Gastrocnemius medialis (tissue), 4 donors: Measurements from ENCODE around the gene XPR1. TPM values are rescaled to one million over a fixed set of nuclear protein-coding genes. Genes with fewer than 3 reads are reported as not detected.

Source experiments
- ATAC-seq, 2 donors: fragments of 150-250 bp; one replicate each; pipeline ENCODE4 v1.9.1; 2016
- DNase-seq, 2 donors: peaks; one replicate each; pipeline ENCODE4 v3.0.0-alpha.2; 2019
- H3K27ac ChIP-seq, 4 donors: fragments of 200-600 bp; sonication (generic); 1 replicate in 1 of 4; 2 replicates in 3 of 4; pipeline ENCODE4 v1.5.1; 2016 to 2018; ENCODE audit warnings: mild to moderate bottlenecking in 2 of 4, moderate library complexity in 1 of 4
- H3K27me3 ChIP-seq, 3 donors: fragments of 200-600 bp; sonication (generic) in 2 of 3; 1 replicate in 1 of 3; 2 replicates in 2 of 3; pipeline versions ENCODE4 v1.5.1 to v1.6.0; 2016 to 2019; ENCODE audit warnings: mild to moderate bottlenecking in 1 of 3, moderate library complexity in 1 of 3
- H3K36me3 ChIP-seq, 2 donors: fragments of 200-600 bp; sonication (generic) in 1 of 2; one replicate each; pipeline ENCODE4 v1.5.1; 2017 to 2018
- H3K4me1 ChIP-seq, 2 donors: fragments of 200-600 bp; sonication (generic) in 1 of 2; one replicate each; pipeline ENCODE4 v1.5.1; 2016 to 2017; ENCODE audit warnings: mild to moderate bottlenecking in 2 of 2
- H3K4me3 ChIP-seq, 4 donors: fragments of 200-600 bp; sonication (generic) in 3 of 4; 1 replicate in 1 of 4; 2 replicates in 3 of 4; pipeline ENCODE4 v1.5.1; 2016 to 2019; ENCODE audit warnings: mild to moderate bottlenecking in 2 of 4
- H3K9me3 ChIP-seq, 3 donors: fragments of 200-600 bp; sonication (generic) in 2 of 3; 1 replicate in 1 of 3; 2 replicates in 2 of 3; pipeline ENCODE4 v1.5.1; 2016 to 2019
- POLR2A ChIP-seq, 2 donors: fragments of 450-650 bp; IDR thresholded peaks; one replicate each; pipeline ENCODE4 v1.6.1; 2017; ENCODE audit warnings: antibody characterized with exemption in 2 of 2, mild to moderate bottlenecking in 2 of 2, moderate library complexity in 2 of 2
- in situ Hi-C, 4 donors: fragments of 200-750 bp; cut with MboI; loops; one replicate each; pipeline versions ENCODE4 v1.15.0 to v1.8.0; 2017; ENCODE audit warnings: low sequenced_read_pairs in 4 of 4
- intact Hi-C: fragments of 100-400 bp; cut with DNase I; formaldehyde crosslinking; loops from one replicate; pipeline ENCODE4 v1.15.1; 2023; ENCODE audit warnings: low total_unique reads
- total RNA-seq, 4 donors: library from RNA; depleted of rRNA; stranded (reverse); fragments of >200 nt; gene quantifications; one replicate each; pipeline versions ENCODE4 v1.1.0 to v1.2.3, GENCODE V29; 2016
- TF ChIP-seq, protein P1 (sequence below), 5 experiments: fragments of 450-650 bp in 3 of 5; fragments of 200-600 bp in 2 of 5; sonication (generic) in 2 of 5; IDR thresholded peaks in 4 of 5; conservative IDR thresholded peaks in 1 of 5; 1 replicate in 4 of 5; 2 replicates in 1 of 5; pipeline ENCODE4 v1.5.1; 2016 to 2019; ENCODE audit warnings: antibody characterized with exemption in 5 of 5, mild to moderate bottlenecking in 3 of 5, moderate library complexity in 3 of 5

Gene XPR1
- total RNA-seq, 4 donors from 2014 or later, result 14.5 to 24.9 (median 18.6) TPM

DNA sequence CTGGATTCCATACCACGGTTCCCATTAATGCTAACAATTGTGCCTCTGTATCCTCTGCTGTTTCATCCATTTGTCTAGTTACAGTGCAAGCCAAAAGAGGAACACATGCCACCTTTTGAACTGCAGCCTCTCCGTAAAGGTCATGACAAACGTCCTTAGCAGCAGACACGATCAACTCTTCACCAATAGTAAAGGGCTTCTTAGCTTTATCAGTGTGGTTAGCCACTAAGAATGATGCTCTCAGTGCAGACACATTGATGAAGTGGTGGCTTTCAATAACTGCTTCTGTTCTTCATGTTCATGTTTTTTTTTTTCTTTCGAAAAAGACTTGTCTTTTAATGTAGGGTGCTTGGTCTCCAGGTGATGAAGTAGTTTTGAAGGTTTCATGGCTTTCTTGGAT, 14.3 kb downstream of the XPR1 start:
- TF ChIP-seq, protein P1, sequence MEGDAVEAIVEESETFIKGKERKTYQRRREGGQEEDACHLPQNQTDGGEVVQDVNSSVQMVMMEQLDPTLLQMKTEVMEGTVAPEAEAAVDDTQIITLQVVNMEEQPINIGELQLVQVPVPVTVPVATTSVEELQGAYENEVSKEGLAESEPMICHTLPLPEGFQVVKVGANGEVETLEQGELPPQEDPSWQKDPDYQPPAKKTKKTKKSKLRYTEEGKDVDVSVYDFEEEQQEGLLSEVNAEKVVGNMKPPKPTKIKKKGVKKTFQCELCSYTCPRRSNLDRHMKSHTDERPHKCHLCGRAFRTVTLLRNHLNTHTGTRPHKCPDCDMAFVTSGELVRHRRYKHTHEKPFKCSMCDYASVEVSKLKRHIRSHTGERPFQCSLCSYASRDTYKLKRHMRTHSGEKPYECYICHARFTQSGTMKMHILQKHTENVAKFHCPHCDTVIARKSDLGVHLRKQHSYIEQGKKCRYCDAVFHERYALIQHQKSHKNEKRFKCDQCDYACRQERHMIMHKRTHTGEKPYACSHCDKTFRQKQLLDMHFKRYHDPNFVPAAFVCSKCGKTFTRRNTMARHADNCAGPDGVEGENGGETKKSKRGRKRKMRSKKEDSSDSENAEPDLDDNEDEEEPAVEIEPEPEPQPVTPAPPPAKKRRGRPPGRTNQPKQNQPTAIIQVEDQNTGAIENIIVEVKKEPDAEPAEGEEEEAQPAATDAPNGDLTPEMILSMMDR (IDR thresholded peaks at IDR 0.05 in 4 of 5, conservative IDR thresholded peaks at IDR 0.05 in 1 of 5), result no peak
- TF ChIP-seq POLR2A (IDR thresholded peaks at IDR 0.05), result no peak
- intact Hi-C loops (no loop called here), in situ Hi-C loops (loop anchor here in 1 of 4 donors (25.0 kb wide), 1 partner anchor 216 kb away; no protein-coding TSS in a partner anchor)
- no peak overlapping the region for H3K27ac ChIP-seq
- peaks cover 29 to 30% of the 10 kb centered on the region in 2 donors for H3K4me1 ChIP-seq
- H3K4me3 ChIP-seq, result no peak overlapping the region
- no peaks in the 10 kb centered on the region for H3K27me3 ChIP-seq
- DNase-seq (no peak), ATAC-seq (no peak)
- no peaks in the 10 kb centered on the region for H3K36me3 ChIP-seq
- no peaks in the 10 kb centered on the region for H3K9me3 ChIP-seq

DNA sequence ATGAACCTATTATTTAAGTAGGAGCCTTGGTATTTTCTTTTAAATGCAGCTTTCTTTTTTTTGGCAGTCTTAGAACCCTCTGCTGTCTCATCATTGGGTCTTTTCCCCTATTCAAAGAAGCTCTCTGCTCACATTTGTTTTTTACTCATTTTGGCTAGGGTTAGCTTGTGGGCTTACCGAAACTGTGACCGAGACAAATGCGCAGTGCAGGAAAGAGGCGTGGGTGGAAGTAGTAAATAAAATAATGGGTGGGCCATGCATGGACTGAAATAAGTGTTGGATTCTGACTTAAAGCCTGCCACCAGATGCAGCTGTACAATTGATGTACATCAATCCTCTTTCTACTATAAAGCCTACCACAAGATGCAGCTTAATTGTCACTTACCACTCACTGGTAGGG, 14.7 kb downstream of the XPR1 start:
- Histone ChIP-seq H3K4me1 (peaks cover 25 to 26% of the 10 kb centered on the region in 2 donors), H3K9me3 (no peaks in the 10 kb centered on the region), H3K27ac (no peak overlapping the region), H3K27me3 (no peaks in the 10 kb centered on the region), H3K4me3 (no peak overlapping the region), H3K36me3 (no peaks in the 10 kb centered on the region)
- TF ChIP-seq, protein P1 (IDR thresholded peaks at IDR 0.05 in 4 of 5, conservative IDR thresholded peaks at IDR 0.05 in 1 of 5), result no peak
- no peak for TF ChIP-seq POLR2A (IDR thresholded peaks at IDR 0.05)
- ATAC-seq (no peak), DNase-seq (no peak)
- in situ Hi-C loops (loop anchor here in 1 of 4 donors (25.0 kb wide), 1 partner anchor 216 kb away; no protein-coding TSS in a partner anchor), intact Hi-C loops (no loop called here)

DNA sequence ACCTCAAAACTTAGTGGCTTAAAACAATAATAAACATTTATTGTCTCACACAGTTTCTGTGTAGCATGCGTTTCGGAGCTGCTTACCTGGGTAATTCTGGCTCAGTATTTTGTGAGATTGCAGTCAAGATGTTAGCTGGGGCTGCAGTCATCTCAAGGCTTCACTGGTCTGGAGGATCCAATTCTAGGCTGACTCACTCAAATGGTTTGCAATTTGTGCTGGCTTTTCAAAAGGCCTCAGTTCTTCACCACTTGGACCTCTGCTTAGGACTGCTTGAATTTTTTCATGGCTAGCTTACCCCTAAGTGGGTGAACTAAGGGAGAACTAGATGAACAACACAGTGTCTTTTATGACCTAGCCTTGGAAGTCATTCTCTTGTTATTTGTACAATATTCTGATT, 21.0 kb downstream of the XPR1 start:
- Histone ChIP-seq H3K4me3 (no peak overlapping the region), H3K9me3 (peaks cover 0 to 10% (median 0%) of the 10 kb centered on the region in 3 donors), H3K27ac (no peak overlapping the region), H3K36me3 (no peaks in the 10 kb centered on the region), H3K4me1 (no peaks in the 10 kb centered on the region), H3K27me3 (no peaks in the 10 kb centered on the region)
- no peak for DNase-seq
- intact Hi-C loops (no loop called here), in situ Hi-C loops (no loop called here)
- TF ChIP-seq, protein P1 (IDR thresholded peaks at IDR 0.05 in 4 of 5, conservative IDR thresholded peaks at IDR 0.05 in 1 of 5), result no peak
- no peak for TF ChIP-seq POLR2A (IDR thresholded peaks at IDR 0.05)
- no peak for ATAC-seq

DNA sequence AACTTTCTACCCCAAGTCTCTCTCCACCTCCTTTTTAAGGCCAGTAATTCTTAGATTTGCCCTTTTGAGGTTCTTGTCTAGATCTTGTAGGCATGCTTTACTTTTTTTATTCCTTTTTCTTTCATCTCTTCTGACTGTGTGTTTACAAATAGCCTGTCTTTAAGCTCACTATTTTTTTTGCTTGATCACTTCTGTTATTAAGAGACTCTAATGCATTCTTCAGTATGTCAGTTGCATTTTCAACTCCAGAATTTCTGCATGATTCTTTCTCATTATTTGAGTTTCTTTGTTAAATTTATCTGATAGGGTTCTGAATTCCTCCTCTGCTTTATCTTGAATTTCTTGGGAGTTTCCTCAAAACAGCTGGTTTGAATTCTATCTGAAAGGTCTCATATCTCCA, 30.9 kb downstream of the XPR1 start:
- intact Hi-C loops (no loop called here), in situ Hi-C loops (no loop called here)
- Histone ChIP-seq H3K4me1 (no peaks in the 10 kb centered on the region), H3K4me3 (no peak overlapping the region), H3K9me3 (peaks cover 0 to 13% (median 4%) of the 10 kb centered on the region in 3 donors), H3K36me3 (no peaks in the 10 kb centered on the region), H3K27ac (no peak overlapping the region), H3K27me3 (no peaks in the 10 kb centered on the region)
- DNase-seq (no peak), ATAC-seq (no peak)
- TF ChIP-seq POLR2A (IDR thresholded peaks at IDR 0.05), result no peak
- TF ChIP-seq, protein P1 (IDR thresholded peaks at IDR 0.05 in 4 of 5, conservative IDR thresholded peaks at IDR 0.05 in 1 of 5), result no peak

DNA sequence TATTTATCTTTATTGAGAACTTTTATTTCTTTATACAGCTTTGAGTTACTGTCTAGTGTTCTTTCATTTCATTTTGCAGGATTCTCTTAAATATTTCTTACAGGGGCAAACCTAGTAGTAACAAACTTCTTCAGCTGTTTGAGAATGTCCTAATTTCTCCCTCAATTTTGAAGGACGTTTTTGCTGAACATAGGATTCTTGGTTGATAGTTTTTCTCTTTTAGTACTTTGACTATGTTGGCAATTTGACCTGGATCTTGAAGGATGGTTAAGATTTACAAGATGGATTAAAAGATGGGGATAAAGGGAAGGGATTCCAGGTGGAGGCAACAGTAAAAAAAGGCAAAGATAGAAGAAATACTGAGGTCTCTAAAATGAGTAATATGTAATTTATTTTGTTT, 38.9 kb downstream of the XPR1 start:
- no peaks in the 10 kb centered on the region for H3K9me3 ChIP-seq

More for the DNA sequence above, 38.9 kb downstream of the XPR1 start:
- ATAC-seq, result no peak
- DNase-seq, result no peak
- no peaks in the 10 kb centered on the region for H3K4me1 ChIP-seq
- in situ Hi-C loops, result no loop called here
- H3K4me3 ChIP-seq, result no peak overlapping the region
- no peaks in the 10 kb centered on the region for H3K36me3 ChIP-seq
- no peak for TF ChIP-seq POLR2A (IDR thresholded peaks at IDR 0.05)
- TF ChIP-seq, protein P1 (IDR thresholded peaks at IDR 0.05 in 4 of 5, conservative IDR thresholded peaks at IDR 0.05 in 1 of 5), result no peak
- H3K27me3 ChIP-seq, result no peaks in the 10 kb centered on the region
- H3K27ac ChIP-seq, result no peak overlapping the region
- intact Hi-C loops, result no loop called here
